Type B pancreatic cell (in vitro differentiated cells): Measurements from ENCODE around the gene RUNX2. TPM values are rescaled to one million over a fixed set of nuclear protein-coding genes. Genes with fewer than 3 reads are reported as not detected.

Experiments used
- DNase-seq: peaks from one replicate; pipeline ENCODE4 v3.0.0; 2021; ENCODE audit warnings: mixed read lengths; ENCODE audit not compliant: unreplicated experiment; ENCODE audit errors: extremely low spot score
- H3K27ac Mint-ChIP-seq: 2 replicates; pipeline ENCODE4 v1.8.0; 2021; ENCODE audit warnings: mild to moderate bottlenecking, mixed read lengths
- H3K27me3 Mint-ChIP-seq: 2 replicates; pipeline ENCODE4 v1.8.0; 2021; ENCODE audit warnings: mixed read lengths
- H3K36me3 Mint-ChIP-seq: 2 replicates; pipeline ENCODE4 v1.8.0; 2021; ENCODE audit warnings: mixed read lengths
- H3K4me1 Mint-ChIP-seq: one replicate; pipeline ENCODE4 v1.8.0; 2021; ENCODE audit warnings: mixed read lengths; ENCODE audit not compliant: unreplicated experiment
- H3K4me3 Mint-ChIP-seq: 2 replicates; pipeline ENCODE4 v1.8.0; 2021; ENCODE audit warnings: mild to moderate bottlenecking, mixed read lengths
- H3K9me3 Mint-ChIP-seq: 2 replicates; pipeline ENCODE4 v1.8.0; 2021; ENCODE audit warnings: mixed read lengths
- CTCF ChIP-seq: fragments of 200-600 bp; sonication (generic); conservative IDR thresholded peaks from 2 replicates; pipeline ENCODE4 v1.5.0; 2021; ENCODE audit warnings: antibody characterized with exemption, mild to moderate bottlenecking
- total RNA-seq: library from RNA; stranded (reverse); gene quantifications from 2 replicates; pipeline ENCODE4 v1.2.1, GENCODE V29; 2021; ENCODE audit warnings: low replicate concordance

The RUNX2 gene
- total RNA-seq, 1 donor from 2014 or later: 6.0 TPM

- Mint-ChIP-seq H3K27me3 (no peaks in the 10 kb centered on the region), H3K9me3 (no peaks in the 10 kb centered on the region), H3K4me1 (peaks cover 7% of the 10 kb centered on the region), H3K4me3 (no peak overlapping the region), H3K27ac (no peak overlapping the region), H3K36me3 (no peaks in the 10 kb centered on the region)
- TF ChIP-seq CTCF: no peak
- no peak for DNase-seq
Observed at GRCh38 chr6:45574014-45574461, 245.9 kb downstream of the RUNX2 start.

- no peak overlapping the region for H3K27ac Mint-ChIP-seq
- no peaks in the 10 kb centered on the region for H3K27me3 Mint-ChIP-seq
- DNase-seq: no peak
- no peak overlapping the region for H3K4me3 Mint-ChIP-seq
- peaks cover 4% of the 10 kb centered on the region for H3K9me3 Mint-ChIP-seq
- no peak for TF ChIP-seq CTCF
- H3K36me3 Mint-ChIP-seq: no peaks in the 10 kb centered on the region
- peaks cover 4% of the 10 kb centered on the region for H3K4me1 Mint-ChIP-seq
Observed at GRCh38 chr6:45574885-45575284, 246.8 kb downstream of the RUNX2 start.

- no peak for TF ChIP-seq CTCF
- H3K27ac Mint-ChIP-seq: no peak overlapping the region
- no peak overlapping the region for H3K4me3 Mint-ChIP-seq
- H3K9me3 Mint-ChIP-seq: peaks cover 8% of the 10 kb centered on the region
- no peaks in the 10 kb centered on the region for H3K36me3 Mint-ChIP-seq
- H3K4me1 Mint-ChIP-seq: peaks cover 4% of the 10 kb centered on the region
- no peak for DNase-seq
- H3K27me3 Mint-ChIP-seq: no peaks in the 10 kb centered on the region
Observed at GRCh38 chr6:45576648-45577624, 248.8 kb downstream of the RUNX2 start.

GRCh38 chr6:45577836-45578504 lies 249.8 kb downstream of the RUNX2 start:
- H3K27me3 Mint-ChIP-seq: no peaks in the 10 kb centered on the region
- H3K4me3 Mint-ChIP-seq: no peak overlapping the region
- no peak overlapping the region for H3K27ac Mint-ChIP-seq

GRCh38 chr6:45584127-45584526 lies 256.0 kb downstream of the RUNX2 start:
- H3K9me3 Mint-ChIP-seq: peaks cover 16% of the 10 kb centered on the region
- H3K27me3 Mint-ChIP-seq: no peaks in the 10 kb centered on the region
- no peak overlapping the region for H3K27ac Mint-ChIP-seq
- TF ChIP-seq CTCF: no peak
- H3K4me1 Mint-ChIP-seq: peaks cover 8% of the 10 kb centered on the region
- no peak overlapping the region for H3K4me3 Mint-ChIP-seq
- DNase-seq: no peak
- H3K36me3 Mint-ChIP-seq: no peaks in the 10 kb centered on the region

More at GRCh38 chr6:45577836-45578504, 249.8 kb downstream of the RUNX2 start:
- no peak for TF ChIP-seq CTCF
- H3K36me3 Mint-ChIP-seq: no peaks in the 10 kb centered on the region
- H3K4me1 Mint-ChIP-seq: peaks cover 4% of the 10 kb centered on the region
- peaks cover 11% of the 10 kb centered on the region for H3K9me3 Mint-ChIP-seq
- no peak for DNase-seq
